ENCODE data around the gene NPC1.

DNA sequence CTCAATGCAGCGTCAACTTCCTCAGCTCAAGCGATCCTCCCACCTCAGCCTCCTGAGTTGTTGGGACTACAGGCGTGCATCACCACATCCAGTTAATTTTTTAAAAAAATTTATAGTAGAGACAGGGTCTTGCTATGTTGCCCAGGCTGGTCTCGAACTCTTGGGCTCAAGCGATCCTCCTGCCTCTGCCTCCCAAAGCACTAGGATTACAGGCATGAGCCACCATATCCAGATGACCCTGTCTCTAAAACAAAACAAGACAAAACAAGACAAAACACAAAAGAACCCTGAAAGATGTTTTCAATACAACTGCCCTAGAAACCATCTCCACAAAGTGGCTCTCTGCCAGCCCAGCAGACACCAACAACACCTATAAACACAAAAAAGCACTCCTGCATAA is 45.0 kb upstream of the NPC1 start:
- no peak for TF ChIP-seq CTCF (IDR thresholded peaks at IDR 0.05)
- TF ChIP-seq SIN3A (IDR thresholded peaks at IDR 0.05; ENCODE audit: borderline replicate concordance, insufficient read depth, low read depth, low read length): no peak
- TF ChIP-seq TCF7L2 (IDR thresholded peaks at IDR 0.05; ENCODE audit: low read depth, low read length): no peak

Measured in Panc1 (cell line).